Stimulated activated CD4-positive, alpha-beta T cell treated with anti-CD3 and anti-CD28 coated beads, Interleukin-2, amount 100 ng/mL, for 24 hours (primary cell): ENCODE results near the gene MGAT4A.
"Not testable (repeated sequence)": the region's sequence is repeated elsewhere in the genome, so short reads cannot be mapped to it uniquely, and the experiment has no call there.

Experiments used
- DNase-seq, 2 donors: peaks; one replicate each; pipeline ENCODE4 v3.0.0-alpha.2; 2020

Gene MGAT4A

DNA sequence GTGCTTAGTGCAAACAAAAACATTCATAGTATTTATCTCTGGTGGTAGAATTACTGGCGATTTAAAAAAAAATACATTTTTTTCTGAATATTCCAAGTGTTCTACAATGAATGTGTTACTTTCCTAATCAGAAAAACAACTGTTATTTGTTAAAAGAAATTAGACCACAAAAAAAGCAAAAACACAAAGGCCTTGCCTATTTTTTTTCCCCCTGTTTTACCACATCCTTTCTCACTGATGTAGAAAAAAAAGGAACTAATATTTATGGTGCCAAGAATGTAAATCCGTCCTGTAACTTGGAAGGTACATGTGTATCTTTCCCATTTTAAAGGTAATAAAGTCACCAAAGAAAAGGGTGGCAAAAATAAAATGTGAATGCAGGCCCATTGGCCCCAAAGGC is 28.4 kb upstream of the MGAT4A start:
- no peak for DNase-seq

DNA sequence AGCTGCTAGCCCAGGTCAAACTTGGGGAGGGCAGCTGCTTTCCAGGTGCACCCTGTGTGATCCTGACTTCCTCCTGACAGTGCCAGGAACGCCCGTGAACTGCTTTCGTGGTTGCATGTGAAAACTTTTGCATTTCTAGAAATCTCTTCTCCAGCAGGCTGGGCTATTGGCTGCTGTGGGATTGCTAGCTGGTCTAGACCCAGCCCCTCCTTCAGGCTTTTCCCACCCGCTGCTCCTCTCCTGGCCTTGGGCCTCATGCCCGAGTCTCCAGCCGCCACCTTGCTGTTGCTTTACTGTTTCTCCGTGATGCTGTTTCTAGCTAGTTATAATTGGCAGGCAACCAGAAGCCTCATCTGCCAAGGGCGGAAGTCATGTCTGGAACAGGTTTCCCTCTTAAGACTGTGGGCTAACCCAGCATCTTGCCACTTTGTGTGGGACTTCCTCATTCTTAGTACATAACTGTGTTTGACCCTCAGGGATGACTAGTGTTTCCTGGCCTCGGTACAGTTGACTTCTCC is 27.0 kb upstream of the MGAT4A start:
- DNase-seq = peak; percentile 29 to 48

DNA sequence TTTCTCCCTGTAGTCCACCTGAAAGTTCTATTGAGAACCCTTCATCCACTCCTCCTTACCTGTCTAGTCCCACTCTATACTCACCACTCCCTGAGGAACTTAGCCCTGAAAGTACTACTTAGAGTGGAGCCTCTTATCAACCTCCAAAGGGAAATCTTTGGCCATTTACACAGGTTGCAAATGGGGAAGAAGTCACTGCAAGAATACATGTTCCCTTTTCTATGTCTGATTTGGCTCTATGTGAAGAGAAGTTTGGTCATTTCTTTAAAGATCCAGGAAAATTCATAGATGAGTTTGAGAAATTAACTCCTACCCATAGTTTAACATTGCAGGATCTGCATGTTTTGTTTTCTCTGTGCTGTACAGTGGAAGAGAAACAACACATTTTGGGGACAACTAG is 22.9 kb upstream of the MGAT4A start:
- no peak for DNase-seq

DNA sequence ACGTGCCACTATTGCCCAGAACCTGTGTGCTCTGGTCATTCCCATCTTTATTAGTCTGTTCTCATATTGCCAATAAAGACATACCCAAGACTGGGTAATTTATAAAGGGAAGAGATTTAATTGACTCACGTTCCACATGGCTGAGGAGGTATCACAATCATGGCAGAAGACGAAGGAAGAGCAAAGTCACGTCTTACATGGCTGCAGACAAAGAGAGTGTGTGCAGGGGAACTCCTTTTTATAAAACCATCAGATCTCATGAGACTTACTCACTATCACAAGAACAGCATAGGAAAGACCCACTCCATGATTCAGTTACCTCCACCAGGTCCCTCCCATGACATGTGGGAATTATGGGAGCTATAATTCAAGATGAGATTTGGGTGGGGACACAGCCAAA is 21.8 kb upstream of the MGAT4A start:
- DNase-seq = not testable (repeated sequence)

DNA sequence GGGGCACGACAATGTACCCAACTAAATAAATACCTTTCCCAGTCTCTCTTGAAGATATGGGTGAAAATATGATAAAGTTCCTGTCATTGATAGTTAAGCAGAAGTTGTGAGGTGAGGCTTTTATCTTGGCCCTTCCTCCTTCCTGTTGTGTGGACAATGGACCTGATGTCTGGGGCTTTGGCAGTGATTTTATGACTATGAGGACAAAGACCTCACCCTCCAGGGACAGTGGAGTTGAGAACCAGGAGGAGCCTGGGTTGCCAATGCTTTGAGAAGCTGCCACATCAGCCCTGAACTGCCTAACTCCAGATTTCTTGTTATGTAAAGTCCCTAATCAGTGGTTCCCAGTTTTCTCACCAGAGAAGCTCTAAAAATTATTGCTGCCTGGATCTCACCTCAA is 20.8 kb upstream of the MGAT4A start:
- DNase-seq = no peak

DNA sequence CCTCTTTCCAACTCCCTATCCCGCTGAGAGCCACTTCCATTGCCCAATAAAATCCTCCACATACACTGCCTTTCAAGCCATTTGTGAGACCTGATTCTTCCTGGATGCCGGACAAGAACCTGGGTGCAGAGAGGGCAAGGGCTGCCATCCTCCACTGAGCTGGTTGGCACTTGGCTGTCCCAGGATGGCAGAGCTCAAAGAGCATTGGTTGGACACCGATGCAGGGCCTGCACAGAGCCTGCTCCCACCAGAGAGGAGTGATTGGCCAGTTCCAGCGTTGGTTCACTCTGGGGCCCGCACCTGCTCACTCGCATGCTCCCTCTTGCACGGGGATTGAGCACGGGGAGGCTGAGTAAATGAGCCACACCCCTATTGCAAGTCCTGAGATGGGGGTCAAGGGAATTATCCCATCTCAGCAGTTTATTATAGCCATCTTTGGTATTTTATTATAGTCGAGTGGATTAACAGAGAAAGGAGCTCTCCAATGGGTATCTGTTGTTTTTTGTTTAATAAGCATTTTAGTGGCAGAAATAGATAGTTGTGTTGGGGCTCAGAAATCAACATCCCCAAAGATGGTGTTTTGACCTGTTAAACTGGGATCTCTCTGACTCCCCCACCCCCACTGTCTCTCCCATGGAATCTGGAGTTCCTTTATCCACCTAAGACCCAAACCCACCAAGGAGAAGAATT is 19.8 kb upstream of the MGAT4A start:
- DNase-seq = peak in 1 of 2 donors; percentile 14

DNA sequence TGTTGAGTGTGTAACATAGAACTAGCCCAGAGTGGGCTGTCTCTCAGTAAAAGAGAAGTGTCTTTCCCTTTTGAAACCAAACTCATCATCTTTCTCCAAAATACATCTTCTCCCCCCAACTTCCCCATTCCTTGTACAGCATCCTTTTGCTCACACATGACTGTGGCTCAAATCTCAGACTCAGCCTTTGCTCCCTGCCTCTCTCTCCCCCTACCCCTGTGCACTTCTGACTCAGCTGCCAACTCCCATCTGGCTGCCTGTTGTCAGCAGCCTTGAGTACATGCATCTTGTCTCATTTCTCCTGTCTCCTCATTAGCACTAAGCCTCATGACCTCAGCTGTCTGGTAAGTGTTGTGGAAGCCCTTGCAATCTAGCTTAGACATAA is 18.1 kb upstream of the MGAT4A start:
- DNase-seq = no peak

DNA sequence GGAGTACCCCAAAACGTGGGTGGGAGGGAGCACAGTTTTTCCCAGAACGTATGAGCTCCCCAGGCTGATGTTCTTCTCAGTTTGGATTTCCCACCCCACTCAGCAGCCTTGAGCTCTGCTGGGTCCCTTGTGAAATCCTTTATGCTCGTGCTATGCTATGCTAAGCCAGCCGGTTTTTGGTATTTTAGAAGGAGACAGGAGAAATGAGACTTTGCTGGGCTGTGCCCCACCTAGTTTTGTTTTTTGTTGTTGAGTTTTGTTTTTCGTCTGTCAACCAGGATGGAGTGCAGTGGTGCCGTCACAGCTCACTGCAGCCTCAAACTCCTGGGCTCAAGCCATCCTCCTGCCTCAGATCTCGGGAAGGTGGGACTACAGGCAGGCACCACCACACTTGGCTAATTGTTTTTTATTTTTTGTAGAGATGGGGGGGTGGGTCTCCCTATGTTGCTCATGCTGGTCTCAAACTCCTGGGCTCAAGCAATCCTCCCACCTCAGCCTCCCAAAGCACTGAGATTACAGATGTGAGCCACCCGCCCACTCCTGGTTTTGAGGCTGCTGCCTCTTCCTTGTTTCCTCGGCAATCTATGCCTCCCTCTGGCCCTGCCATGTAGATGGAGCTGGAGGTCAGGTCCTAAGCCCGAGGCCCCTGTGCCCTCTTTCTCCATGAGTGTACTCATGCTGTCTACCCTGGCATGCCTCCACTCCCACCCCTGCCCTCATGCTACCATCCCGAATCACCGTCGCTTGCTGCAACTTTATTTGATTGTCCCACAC is 17.5 kb upstream of the MGAT4A start:
- peak in 1 of 2 donors; percentile 15 for DNase-seq

DNA sequence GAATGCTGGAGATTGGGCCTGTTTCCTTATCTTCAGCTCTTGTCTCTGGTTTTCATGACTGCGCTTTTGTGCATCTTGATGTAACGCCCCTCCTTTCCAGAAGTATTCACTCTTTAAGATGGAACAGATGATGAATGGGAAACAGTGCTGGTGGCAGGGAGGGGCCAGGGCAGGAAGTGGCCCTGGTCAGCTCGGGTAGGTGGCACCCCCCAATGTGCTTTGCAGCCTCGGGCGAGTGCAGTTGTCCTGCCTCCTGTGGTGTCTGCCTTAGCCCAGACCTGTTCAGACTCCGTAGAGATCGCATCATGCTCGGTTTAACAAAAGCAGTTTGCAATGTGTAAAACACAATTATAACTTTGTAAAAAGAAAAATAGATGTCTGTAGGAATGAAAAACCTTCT is 17.0 kb upstream of the MGAT4A start:
- peak in 1 of 2 donors; percentile 15 for DNase-seq

DNA sequence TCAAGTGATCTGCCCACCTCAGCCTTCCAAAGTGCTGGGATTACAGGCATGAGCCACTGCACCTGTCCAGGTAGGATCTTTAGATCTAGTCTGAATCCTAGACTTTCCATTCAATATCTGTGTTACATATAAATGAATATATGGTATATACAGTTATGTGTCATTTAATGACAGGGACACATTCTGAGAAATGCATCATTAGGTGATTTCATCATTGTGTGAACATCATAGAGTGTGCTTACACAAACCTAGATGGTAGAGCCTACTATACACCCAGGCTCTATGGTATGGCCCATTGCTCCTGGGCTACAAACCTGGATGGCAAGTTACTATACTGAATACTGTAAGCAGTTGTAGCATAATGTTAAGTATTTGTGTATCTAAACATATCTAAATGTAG is 15.5 kb upstream of the MGAT4A start:
- DNase-seq = no peak

DNA sequence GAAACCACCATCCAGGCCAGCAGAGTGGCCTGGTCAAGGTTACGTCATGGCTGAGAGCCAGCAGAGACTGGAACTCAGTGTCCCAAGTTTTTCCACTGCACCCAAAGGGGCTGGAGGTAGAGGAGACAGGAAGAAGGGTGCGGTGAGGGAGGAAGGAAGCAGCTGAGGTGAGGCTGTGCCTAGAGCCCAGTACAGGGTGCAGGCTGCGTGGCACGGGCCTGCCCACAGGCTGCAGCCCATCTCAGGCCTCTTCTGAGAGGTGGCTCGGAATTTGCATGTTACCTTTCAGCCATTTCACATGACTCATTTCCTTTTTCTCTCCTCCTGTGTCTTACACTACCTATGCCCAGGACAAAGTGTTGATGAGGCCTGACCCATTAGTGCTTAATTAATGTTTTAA is 13.7 kb upstream of the MGAT4A start:
- no peak for DNase-seq

DNA sequence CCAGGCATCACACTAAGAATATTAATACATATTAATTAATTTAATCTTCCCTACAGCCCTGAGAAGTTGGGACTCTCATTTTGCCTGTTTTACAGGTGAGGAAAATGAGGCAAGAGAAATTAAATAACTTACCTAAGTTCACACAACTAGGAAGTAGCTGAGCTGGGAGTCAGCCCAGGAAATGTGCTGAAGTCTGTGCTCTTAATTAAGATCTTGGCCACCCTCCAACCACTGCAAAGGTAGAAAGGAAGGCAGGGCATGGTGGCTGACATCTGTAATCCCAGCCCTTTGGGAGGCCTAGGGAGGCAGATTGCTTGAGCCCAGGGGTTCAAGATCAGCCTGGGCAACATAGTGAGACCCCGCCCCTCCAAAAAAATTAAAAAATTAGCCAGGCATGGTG is 12.9 kb upstream of the MGAT4A start:
- DNase-seq = no peak

DNA sequence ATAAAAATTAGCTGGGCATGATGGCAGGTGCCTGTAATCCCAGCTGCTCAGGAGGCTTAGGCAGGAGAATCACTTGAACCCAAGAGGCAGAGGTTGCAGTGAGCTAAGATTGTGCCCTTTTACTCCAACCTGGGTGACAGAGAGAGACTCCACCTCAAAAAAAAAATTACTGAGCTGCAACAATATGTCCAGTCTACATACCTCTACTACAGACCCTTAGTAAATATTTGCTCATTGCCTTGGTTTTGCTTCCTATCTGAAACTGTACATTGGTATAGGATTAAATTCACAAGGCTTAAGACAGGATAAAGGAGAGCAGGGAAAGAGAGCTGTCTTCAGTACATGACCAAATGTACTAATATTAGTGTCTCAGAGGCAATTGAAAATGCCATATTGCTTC is 8.1 kb upstream of the MGAT4A start:
- no peak for DNase-seq

DNA sequence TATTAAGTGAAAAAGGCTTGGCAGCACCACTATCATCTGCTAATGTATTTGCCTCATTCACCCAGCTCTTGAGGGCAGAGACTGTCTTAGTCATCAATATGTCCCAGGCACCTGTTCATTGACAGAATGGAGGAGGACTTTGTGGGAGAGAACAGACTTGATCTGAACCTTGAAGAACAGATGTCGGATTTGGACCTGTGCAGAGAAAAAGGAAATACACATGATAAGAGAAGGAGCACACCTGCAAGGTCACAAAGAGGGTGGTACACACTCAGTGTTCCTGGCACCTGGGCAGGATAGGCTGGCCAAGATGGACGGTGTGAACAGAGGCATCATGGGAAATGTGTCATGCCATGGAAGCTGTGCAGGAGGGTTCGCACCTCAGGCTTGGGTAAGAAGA is 7.4 kb upstream of the MGAT4A start:
- DNase-seq = no peak

DNA sequence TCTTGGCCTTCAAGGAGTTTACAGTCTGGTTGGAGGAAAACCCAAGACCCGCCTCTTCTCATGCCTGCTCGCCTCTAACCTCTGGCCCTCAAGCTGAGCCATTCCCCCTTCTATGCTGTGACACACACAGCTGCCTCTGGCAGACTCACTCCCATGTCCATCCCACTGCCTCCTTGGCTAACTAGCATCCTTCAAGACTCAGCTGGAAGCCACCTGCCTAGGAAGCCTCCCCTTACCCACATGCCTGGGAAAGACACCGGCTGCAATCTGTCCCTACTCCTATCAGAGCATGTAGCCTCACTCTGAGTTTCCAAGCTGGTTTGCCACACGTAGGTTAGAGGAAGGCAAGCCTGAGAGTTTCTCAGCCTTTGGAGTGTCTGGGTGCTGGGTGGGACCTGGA is 6.9 kb upstream of the MGAT4A start:
- no peak for DNase-seq

DNA sequence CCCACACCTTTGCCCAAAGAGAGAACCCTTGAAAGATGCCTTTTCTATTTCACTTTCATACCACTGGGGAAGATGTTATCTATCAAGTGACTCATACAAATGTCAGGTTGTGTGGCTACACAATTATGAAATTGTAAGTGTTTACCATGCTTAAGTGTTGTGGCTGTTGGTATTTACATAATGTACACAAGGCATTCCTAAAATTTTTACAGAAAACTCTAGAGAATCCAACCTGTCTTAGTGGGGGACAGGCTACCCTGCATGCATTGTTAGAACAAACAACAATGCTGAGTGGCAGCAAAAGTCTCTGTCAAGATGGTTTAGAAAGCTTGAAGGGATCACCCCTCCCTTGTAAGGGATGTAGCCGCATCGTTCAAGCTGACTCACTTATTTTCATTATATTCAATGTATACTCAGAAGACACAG is 5.5 kb upstream of the MGAT4A start:
- DNase-seq = no peak

DNA sequence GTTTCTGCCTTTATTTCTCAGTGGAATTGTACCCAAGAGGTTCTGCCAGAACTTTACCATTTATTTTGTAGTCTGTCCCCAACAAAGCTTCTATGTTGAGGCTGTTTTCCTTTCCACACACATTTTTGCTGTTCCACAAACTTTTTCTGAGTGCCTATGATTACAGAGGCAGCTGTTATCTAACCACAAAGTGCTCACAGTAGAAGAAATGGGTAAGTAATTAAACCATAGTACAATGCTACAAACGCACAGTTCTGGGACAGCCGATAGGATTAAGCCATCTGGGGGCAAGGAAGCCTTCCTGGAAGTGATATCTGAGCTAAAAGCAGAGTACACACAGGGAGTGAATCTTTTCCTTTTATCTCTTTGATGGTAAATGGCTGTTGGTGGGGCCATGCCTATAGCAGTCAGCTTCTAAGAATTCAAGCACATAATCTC is 3.9 kb upstream of the MGAT4A start:
- no peak for DNase-seq

DNA sequence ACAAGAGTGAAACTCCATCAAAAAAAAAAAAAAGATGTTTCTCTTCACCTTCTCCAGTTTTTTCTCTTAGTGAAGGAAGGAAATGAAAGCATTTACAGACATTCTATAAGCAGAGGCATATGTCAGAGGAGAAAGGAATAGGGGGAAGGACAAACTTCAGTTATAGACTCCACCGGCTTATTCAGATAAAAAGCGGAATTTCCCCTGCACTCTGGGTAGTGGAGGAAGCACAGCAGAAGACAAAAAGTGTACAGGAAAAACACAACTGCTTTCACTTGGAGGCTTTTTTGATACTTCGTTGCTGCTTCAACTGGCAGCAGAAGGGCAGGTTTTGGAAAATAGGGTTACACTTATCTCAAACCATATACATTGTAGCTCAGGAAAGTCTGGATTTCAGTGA is 3.2 kb upstream of the MGAT4A start:
- DNase-seq = no peak

DNA sequence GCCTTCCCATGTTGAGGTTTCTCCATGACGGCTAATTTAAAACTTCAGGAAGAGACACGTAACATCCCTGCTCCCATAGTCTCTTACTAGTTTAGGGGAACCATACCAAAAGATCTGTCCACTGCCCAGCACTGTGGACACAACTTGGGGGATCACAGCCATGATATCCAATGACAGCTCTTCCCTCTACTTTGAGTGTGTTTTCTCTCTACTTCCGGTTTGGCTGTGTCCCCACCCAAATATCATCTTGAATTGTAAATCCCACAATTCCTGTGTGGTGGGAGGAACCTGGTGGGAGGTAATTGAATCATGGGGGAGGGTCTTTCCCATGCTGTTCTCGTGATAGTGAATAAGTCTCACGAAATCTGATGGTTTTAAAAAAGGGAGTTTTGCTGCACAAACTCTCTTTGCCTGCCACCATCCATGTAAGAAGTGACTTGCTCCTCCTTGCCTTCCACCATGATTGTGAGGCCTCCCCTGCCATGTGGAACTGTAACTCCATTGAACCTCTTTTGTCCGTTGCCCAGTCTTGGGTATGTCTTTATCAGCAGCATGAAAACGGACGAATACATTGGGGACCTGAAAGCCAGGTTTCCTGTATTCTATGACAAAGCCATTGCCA is 1.6 kb upstream of the MGAT4A start:
- DNase-seq = no peak

DNA sequence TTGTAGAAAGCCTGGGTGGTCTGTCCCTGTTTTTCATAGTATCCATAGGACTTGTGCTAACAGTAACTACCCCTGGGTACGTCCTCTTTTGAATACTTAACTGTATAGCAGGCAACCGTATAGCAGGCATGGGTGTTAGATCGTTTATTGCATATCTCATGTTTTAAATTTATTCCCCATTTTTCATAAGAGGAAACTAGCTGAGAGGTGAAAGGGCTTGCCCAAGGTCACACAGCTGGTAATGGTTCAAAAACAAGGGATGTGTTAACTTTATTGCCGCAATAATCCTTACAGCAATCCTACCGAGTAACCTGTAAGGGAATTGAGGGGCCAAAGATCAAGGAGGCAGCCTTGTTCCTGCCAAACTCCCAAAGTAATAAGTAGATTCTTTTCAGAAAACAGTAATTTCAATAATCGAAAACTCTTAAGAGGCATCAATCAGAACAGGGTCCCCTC is 990 bp upstream of the MGAT4A start:
- DNase-seq = no peak

DNA sequence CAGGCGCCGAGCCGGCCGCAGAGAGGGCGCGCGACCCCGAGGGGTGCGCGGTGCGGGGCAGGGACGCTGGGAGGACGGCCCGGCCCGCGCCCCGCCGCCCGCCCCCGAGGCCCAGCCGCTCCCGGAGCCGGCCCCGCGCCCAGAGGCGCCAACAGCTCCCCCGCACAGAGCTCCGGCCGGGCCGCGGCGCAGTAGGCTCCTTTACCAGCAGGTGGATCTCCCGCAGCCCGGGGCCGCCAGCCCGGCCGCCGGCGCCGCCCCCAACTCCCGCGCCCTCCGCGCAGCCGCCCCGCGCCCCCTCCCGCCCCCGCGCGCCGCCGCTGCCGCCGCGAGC is 258 bp downstream of the MGAT4A start:
- DNase-seq = peak; percentile 66 to 71

DNA sequence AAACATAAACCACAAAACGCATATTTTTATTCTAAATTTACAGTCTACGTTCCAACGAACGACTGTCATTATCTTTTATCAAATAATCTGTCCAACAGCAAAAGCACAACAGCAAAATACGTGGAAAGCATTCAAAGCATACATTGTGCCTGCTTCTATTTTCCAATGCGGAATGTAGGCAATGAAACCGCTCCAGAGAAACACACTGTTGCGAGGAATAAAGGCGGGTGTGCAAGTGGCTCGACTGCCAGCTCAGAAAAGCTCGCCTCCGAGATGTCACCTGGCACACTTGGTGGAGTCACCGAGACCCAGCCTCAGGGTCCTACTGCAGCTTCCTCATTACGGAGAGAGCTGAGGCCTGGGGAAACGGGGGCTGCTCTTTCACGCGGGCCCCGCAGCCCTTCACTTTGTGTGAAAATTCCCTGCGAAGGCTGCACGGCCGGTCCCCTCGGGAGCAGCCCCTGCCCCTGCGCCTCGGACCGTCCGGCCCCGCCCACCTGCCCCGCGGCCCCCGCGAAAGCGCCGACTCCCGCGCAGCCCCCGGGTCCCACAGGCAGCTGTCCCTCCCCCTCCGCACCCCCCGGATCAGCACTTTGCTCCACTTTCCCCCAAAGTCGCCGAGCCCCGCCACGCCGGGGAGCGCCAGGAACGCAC is 752 bp downstream of the MGAT4A start:
- peak; percentile 57 to 64 for DNase-seq

DNA sequence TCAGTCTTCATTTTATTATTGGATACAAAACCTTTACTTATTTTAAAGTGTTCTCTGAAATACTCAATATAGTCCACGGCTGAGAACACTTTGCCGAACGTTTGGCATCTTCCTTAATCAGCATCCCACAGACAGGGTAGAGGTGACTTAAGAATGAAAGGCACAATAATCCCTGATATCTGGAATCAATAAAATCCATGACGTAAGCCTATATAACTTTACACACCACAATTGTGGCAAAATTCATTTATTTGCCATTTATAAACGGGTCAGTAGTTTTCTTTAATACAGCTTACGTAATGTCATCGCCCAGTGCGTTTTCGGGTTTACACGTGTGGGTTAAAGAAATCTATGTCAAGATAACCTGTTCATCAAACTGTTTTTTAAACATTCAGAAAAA is 1.3 kb downstream of the MGAT4A start:
- DNase-seq = no peak
